KG1 (cell line): Measurements from ENCODE around the gene CBR4.
"Not testable (repeated sequence)": the region's sequence is repeated elsewhere in the genome, so short reads cannot be mapped to it uniquely, and the experiment has no call there.

Experiments
- DNase-seq: peaks from one replicate; lab custom pipeline; 2025; lab: John Stamatoyannopoulos, UW

The CBR4 gene

DNA sequence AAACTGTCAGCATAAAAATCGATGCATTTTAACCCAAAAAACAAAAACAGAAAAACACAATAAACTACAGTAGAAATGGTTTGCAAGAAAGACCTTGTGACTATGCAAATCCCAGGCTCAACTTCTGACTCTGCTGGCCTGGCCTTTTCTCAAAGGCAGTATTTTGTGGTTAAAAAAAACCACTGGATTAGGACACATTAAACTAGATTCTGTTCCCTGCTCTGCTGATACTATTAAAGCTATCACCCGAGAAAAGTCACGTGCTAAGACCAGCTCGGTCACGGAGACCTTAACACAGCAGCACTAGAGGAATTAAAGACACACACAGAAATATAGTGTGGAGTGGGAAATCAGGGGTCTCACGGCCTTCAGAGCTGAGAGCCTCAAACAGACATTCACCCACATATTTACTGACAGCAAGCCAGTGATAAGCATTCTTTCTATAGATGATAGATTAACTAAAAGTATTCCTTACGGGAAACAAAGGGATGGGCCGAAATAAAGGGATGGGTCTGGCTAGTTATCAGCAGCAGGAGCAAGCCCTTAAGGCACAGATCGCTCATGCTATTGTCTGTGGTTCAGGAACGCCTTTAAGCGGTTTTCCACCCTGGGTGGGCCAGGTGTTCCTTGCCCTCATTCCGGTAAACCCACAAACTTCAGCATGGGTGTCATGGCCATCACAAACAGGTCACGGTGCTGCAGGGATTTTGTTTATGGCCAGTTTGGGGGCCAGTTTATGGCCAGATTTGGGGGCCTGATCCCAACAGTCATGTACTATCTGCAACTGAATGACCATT is 16.1 kb downstream of the CBR4 start:
- no peak for DNase-seq

DNA sequence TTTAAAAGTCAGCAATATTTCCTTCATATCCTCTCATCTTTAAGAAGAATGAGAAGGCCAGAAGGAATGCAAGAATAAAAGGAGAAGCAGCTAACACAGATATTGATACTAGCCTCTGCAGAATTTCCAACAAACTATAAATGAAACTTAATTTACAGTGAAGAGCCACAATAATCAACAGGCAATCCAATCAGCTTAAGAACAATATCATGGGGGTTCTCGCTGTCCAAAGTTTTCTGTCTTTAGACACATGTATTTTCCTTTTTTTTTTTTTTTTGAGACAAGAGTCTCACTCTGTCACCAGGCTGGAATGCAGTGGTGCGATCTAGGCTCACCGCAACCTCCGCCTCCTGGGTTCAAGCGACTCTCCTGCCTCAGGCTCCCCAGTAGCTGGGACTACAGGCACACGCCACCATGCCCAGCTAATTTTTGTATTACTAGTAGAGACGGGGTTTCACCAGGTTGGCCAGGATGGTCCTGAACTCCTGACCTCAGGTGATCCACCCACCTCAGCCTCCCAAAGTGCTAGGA is 17.0 kb downstream of the CBR4 start:
- not testable (repeated sequence) for DNase-seq

DNA sequence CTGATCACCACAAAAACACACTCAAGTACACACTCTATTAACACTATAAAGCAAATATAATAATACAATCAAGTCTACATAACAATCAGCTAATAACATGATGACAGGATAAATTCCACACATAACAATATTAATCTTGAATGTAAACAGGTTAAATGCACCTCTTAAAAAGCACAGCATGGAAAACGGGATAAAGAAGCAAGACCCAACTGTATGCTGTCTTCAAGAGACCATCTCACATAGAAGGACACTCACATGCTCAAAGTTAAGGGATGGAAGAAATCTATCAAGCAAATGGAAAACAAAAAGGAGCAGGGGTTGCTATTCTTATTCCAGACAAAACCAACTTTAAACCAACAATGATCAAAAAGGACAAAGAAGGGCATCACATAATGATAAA is 28.1 kb downstream of the CBR4 start:
- no peak for DNase-seq

DNA sequence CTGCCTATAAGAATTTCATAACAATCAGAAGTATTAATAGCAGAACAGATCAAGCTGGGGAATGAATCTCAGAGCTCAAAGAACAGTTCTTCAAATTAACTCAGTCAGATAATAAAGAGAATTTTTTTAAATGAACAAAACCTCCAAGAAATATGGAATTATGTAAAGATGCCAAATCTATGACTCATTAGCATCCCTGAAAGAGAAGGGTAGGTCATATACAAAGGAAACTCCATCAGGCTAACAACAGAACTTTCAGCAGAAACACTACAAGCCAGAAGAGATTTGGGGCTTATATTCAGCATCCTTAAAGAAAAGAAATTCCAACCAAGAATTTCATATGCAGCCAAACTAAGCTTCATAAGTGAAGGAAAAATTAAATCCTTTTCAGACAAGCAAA is 28.6 kb downstream of the CBR4 start:
- no peak for DNase-seq

DNA sequence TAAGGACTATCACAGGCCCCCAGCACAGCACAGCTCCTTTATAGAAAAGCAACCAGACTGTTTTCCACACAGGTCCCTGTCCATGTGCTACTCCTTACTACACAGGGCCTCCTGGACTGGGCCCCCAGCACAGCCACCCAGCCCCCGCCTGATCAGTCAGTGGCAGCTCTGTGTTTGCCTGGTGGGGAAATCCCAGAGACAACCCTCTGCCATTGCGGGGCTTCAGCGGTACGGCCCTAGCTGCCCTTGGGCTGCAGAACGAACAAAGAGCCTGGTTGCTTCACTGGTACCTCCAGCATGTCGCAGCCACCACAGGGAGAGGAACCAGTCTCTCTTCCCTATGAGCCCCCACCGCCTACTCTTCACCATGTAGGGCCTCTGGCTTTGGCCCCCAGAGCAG is 30.7 kb downstream of the CBR4 start:
- DNase-seq, result no peak

DNA sequence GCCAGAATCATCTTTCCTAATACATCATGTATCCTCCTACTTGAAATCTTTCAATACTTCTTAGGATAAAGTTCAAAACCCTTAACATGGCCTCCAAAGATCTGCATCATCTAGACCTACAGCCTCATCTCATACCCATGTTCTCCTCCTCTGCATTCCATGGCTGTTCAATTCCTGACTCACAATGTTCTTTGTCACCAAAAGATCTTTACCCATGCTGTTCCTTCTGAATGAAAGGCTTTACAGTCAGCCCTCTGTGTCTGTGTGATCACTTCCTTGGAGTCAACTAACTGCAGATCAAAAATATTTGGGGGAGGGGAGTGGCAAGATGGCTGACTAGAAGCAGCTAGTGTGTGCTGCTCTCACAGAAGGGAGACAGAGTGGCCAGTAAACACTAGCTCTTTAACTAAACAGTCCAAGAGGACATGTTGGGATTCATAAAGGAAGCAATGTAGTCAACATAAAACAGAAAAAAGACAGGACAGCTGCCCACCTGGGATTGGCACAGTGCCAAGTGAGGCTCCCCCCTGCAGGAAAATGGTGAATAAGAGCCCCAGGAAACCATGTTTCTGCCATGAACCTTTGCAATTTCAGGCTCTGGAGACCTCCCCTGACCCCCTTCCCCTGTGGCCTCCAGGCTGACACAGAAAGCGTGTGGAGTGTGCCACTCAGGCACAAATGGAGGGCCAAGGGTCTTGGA is 31.9 kb downstream of the CBR4 start:
- DNase-seq, result no peak

DNA sequence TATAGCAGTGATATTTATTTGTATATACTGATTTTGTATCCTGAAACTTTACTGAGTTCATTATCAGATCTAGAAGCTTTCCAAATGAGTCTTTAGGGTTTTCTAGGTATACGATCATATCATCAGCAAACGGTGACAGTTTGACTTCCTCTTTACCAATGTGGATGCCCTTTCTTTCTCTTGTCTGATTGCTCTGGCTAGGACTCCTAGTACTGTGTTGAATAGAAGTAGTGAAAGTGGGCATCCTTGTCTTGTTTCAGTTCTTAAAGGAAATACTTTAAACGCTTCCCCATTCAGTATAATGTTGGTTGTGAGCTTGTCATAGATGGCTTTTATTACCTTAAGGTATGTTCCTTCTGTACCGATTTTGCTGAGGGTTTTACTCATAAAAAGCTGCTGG is 37.5 kb downstream of the CBR4 start:
- DNase-seq, result no peak

DNA sequence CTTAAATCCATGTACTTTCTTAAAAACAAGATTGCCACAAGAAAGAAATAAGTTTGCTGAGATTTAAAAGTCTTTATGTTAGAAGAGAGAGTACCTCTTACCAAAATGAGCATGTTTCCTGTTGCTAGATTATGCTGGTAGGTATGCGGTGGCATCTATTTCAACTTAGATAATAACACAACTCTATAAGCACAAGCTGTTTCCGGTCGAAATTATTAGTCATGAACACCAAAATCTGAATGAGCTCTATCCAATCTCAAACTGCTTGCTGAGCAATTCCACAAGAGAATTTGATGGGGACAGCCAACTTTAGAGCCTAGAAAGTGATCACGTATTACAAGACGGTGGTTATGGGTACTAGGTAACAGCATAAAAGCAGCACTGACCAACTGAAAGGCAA is 49.3 kb downstream of the CBR4 start:
- no peak for DNase-seq

DNA sequence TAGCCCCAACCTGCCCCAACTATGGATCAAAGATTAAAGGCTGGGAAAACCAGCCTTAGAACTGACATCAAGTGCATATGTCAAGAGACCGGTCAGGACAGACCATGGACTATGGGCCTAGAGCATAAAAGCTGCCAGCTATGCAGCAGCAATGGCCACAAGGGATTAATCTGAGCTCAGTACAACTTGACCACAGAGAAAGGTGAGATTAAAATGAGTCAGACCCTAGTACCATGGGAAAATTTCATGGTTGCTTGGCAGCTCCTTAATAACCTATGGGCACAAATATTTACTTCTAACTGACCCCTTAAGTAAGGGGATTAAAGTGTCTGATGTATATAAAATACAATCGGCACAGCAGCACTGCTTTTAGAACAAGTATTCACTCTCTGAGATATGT is 54.4 kb downstream of the CBR4 start:
- DNase-seq, result no peak

DNA sequence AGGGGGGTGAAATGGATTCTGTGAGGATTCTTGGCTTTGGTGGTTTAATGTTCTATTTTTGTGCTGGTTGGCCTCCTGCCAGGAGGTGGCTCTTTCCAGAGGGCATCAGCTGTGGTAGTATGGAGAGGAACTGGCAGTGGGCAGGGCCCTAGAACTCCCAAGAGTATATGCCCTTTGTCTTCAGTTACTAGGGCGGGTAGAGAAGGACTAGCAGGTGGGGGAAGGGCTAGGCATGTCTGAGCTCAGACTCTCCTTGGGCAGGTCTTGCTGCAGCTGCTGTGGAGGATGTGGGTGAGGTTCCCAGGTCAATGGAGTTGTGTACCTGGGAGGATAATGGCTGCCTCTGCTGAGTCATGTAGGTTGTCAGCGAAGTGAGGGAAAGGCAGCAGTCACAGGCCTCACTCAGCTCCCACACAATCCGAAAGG is 57.2 kb downstream of the CBR4 start:
- not testable (repeated sequence) for DNase-seq

DNA sequence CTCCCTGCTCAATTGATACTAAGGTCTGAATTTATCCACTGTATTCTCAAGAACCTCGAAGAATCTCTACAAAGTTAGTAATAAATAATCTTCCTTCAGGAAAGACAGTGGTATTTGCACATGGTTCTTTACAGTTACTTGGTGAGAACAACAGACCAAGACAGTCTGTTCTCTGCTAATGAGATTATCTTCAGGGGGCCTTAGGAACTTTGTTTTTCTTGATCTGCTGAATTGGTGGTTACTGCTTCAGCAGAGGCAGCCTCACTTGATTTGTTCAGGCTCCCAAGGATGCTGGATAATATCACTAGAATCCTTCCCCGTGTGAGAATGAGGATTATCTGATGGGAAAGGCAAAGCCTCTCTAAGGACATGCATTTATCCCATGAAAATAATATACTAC is 64.8 kb downstream of the CBR4 start:
- no peak for DNase-seq

DNA sequence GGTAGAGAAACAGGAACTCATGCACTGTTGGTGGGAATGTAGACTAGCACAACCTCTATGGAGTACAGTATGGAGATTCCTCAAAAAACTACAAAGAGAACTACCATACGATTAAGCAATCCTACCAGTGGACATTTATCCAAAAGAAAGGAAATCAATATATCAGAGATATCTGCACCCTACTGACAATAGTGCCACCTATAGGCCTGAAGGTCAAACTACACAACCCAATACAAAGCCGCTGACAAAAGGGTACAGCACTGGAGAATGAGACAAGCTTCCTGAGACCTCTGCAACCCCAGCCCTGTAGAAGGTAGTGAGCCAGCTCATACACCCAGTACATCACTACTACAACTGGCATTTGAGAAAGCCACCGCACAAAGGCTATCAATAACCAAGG is 67.1 kb downstream of the CBR4 start:
- no peak for DNase-seq
